Measurements from ENCODE around the gene PBLD. TPM values are rescaled to one million over a fixed set of nuclear protein-coding genes. Genes with fewer than 3 reads are reported as not detected.

PBLD gene
- total and polyA plus RNA-seq, 3 experiments from 2014 or later: 0.95 to 1.7 (median 1.2) TPM

- H3K36me3 ChIP-seq (ENCODE audit: insufficient read depth, low read length): no peaks in the 10 kb centered on the region
- H3K27ac ChIP-seq (ENCODE audit: low read depth, low read length): no peak overlapping the region
- H3K9me3 Mint-ChIP-seq: no peaks in the 10 kb centered on the region
- H3K9me3 ChIP-seq (ENCODE audit: low read length): no peaks in the 10 kb centered on the region
- H3K4me3 ChIP-seq (ENCODE audit: low read length): no peak overlapping the region
- no peak for DNase-seq
- H3K27me3 Mint-ChIP-seq: peaks cover 22 to 33% of the 10 kb centered on the region in 2 donors
- peaks cover 15% of the 10 kb centered on the region for H3K27me3 ChIP-seq (ENCODE audit: insufficient read depth, low read length, poor library complexity, severe bottlenecking)
- peaks cover 5 to 13% (median 5%) of the 10 kb centered on the region in 3 donors for H3K4me1 Mint-ChIP-seq
- no peak overlapping the region for H3K27ac Mint-ChIP-seq
- no peak overlapping the region for H3K4me3 Mint-ChIP-seq
- no peaks in the 10 kb centered on the region for H3K36me3 Mint-ChIP-seq
- ChIA-PET CTCF (no interaction called here), POLR2A (interaction anchor here (0.7 kb wide), 1 partner anchor 94 kb away, joined by 3 read pairs; no protein-coding TSS in a partner anchor)
- no peaks in the 10 kb centered on the region for H3K4me1 ChIP-seq (ENCODE audit: insufficient read depth, low read length)
Observed at GRCh38 chr10:68235111-68235510, 97.6 kb downstream of the PBLD start.

DNA sequence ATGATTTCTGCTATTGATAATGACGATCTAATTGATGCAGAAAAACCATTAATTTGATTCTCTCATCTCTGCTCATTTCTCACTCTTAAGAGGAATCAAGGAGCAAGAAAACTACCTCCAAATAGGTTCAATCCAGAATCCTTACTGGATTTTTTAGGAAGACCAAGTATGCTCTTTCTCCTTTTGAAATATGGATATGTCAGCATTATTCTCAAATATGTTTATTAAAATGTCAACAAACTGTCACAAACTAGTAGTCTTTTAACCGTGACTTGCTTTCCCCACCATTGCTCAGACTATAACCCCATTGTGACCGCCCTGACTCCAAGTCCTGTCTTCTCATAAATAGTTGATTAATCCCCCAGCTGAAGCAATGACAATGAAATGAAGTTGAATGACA lies 99.7 kb downstream of the PBLD start:
- Mint-ChIP-seq H3K36me3 (no peaks in the 10 kb centered on the region), H3K4me1 (peaks cover 5 to 13% (median 5%) of the 10 kb centered on the region in 3 donors), H3K9me3 (no peaks in the 10 kb centered on the region), H3K4me3 (no peak overlapping the region), H3K27me3 (peaks cover 28 to 49% of the 10 kb centered on the region in 2 donors), H3K27ac (no peak overlapping the region)
- POLR2A ChIA-PET: no interaction called here
- no peak overlapping the region for H3K4me3 ChIP-seq (ENCODE audit: low read length)
- H3K27me3 ChIP-seq (ENCODE audit: insufficient read depth, low read length, poor library complexity, severe bottlenecking): peaks cover 21% of the 10 kb centered on the region
- no peak overlapping the region for H3K27ac ChIP-seq (ENCODE audit: low read depth, low read length)
- no peaks in the 10 kb centered on the region for H3K4me1 ChIP-seq (ENCODE audit: insufficient read depth, low read length)
- DNase-seq: no peak
- CTCF ChIA-PET: no interaction called here
- no peaks in the 10 kb centered on the region for H3K9me3 ChIP-seq (ENCODE audit: low read length)
- H3K36me3 ChIP-seq (ENCODE audit: insufficient read depth, low read length): no peaks in the 10 kb centered on the region

Other genes with a start within 250 kb of the PBLD start
- not detected for gene MYPN, start 223.4 kb downstream of the PBLD start, total RNA-seq
- gene MYPN, start 223.4 kb downstream of the PBLD start, polyA plus RNA-seq: not detected
- not detected for gene ATOH7, start 100.8 kb downstream of the PBLD start, total RNA-seq
- gene ATOH7, start 100.8 kb downstream of the PBLD start, polyA plus RNA-seq: not detected
- gene HNRNPH3, start 864 bp downstream of the PBLD start, total RNA-seq: 100 to 1,000 TPM; 170 to 171 TPM
- gene HNRNPH3, start 864 bp downstream of the PBLD start, polyA plus RNA-seq: 145 TPM
- 1 to 10 TPM; 7.7 to 7.8 TPM for gene RUFY2, start 74.3 kb upstream of the PBLD start, total RNA-seq
- gene RUFY2, start 74.3 kb upstream of the PBLD start, polyA plus RNA-seq: 8.1 TPM
- gene DNA2, start 139.0 kb upstream of the PBLD start, total RNA-seq: 10 to 100 TPM; 37.3 to 40.0 TPM
- 0.55 TPM for gene DNA2, start 139.0 kb upstream of the PBLD start, polyA plus RNA-seq
- gene SLC25A16, start 194.6 kb upstream of the PBLD start, total RNA-seq: 10 to 100 TPM; 15.1 to 18.6 TPM
- 6.6 TPM for gene SLC25A16, start 194.6 kb upstream of the PBLD start, polyA plus RNA-seq
- gene TET1, start 227.4 kb upstream of the PBLD start, total RNA-seq: under 1 TPM; 0.44 to 0.63 TPM
- 1.9 TPM for gene TET1, start 227.4 kb upstream of the PBLD start, polyA plus RNA-seq

Data from CD8-positive, alpha-beta memory T cell (primary cell).